CD4-positive, alpha-beta memory T cell (primary cell): ENCODE data around the gene FAM20C. TPM values are rescaled to one million over a fixed set of nuclear protein-coding genes. Genes with fewer than 3 reads are reported as not detected.
"Not testable (repeated sequence)": the region's sequence is repeated elsewhere in the genome, so short reads cannot be mapped to it uniquely, and the experiment has no call there.

Experiments
- CTCF ChIA-PET: fragments of 350-600 bp; sonication (Branson Sonifier 250); formaldehyde crosslinking; loops from one replicate; lab custom pipeline; 2021; ENCODE audit warnings: inconsistent platforms; ENCODE audit not compliant: partially characterized antibody; lab: Charles Lee
- POLR2A ChIA-PET: fragments of 350-600 bp; sonication (Branson Sonifier 250); formaldehyde crosslinking; loops from one replicate; lab custom pipeline; 2021; ENCODE audit not compliant: partially characterized antibody; lab: Charles Lee
- DNase-seq, 5 donors: peaks; one replicate each; pipeline versions ENCODE4 v3.0.0 to v3.0.0-alpha.2; 2020 to 2022; ENCODE audit warnings: mixed read lengths in 1 of 5
- H3K27ac ChIP-seq: one replicate; pipeline ENCODE4 v1.7.0; 2013; ENCODE audit warnings: low read depth, low read length
- H3K27me3 ChIP-seq: 2 replicates; pipeline ENCODE4 v1.7.0; 2013; ENCODE audit warnings: mild to moderate bottlenecking, low read length, moderate library complexity; ENCODE audit not compliant: insufficient read depth
- H3K36me3 ChIP-seq: 2 replicates; pipeline ENCODE4 v1.7.0; 2013; ENCODE audit warnings: mild to moderate bottlenecking, low read length, moderate library complexity; ENCODE audit not compliant: insufficient read depth
- H3K4me1 ChIP-seq: 2 replicates; pipeline ENCODE4 v1.7.0; 2013; ENCODE audit warnings: mild to moderate bottlenecking, low read length, moderate library complexity; ENCODE audit not compliant: insufficient read depth
- H3K4me3 ChIP-seq, 2 donors: one replicate each; pipeline ENCODE4 v1.7.0; 2013; ENCODE audit warnings: low read length in 2 of 2, mild to moderate bottlenecking in 1 of 2
- H3K9me3 ChIP-seq, 2 donors: one replicate each; pipeline ENCODE4 v1.7.0; 2013; ENCODE audit warnings: low read length in 2 of 2, control low read depth in 1 of 2; ENCODE audit not compliant: control insufficient read depth in 1 of 2
- H3K27ac Mint-ChIP-seq, 7 donors: one replicate each; pipeline ENCODE4 v1.8.0; 2020 to 2021; ENCODE audit warnings: mixed read lengths in 7 of 7, mild to moderate bottlenecking in 6 of 7, inconsistent platforms in 3 of 7, moderate library complexity in 3 of 7
- H3K27me3 Mint-ChIP-seq, 2 donors: one replicate each; pipeline ENCODE4 v1.8.0; 2020 to 2021; ENCODE audit warnings: mixed read lengths in 2 of 2
- H3K36me3 Mint-ChIP-seq, 2 donors: one replicate each; pipeline ENCODE4 v1.8.0; 2020 to 2021; ENCODE audit warnings: mixed read lengths in 2 of 2, inconsistent platforms in 1 of 2, mild to moderate bottlenecking in 1 of 2
- H3K4me1 Mint-ChIP-seq, 4 donors: one replicate each; pipeline ENCODE4 v1.8.0; 2020 to 2021; ENCODE audit warnings: mixed read lengths in 4 of 4, mild to moderate bottlenecking in 1 of 4
- H3K4me3 Mint-ChIP-seq, 8 donors: one replicate each; pipeline ENCODE4 v1.8.0; 2020 to 2021; ENCODE audit warnings: mixed read lengths in 8 of 8, mild to moderate bottlenecking in 7 of 8, moderate library complexity in 6 of 8, inconsistent platforms in 3 of 8
- H3K9me3 Mint-ChIP-seq, 8 donors: one replicate each; pipeline ENCODE4 v1.8.0; 2020 to 2021; ENCODE audit warnings: mixed read lengths in 8 of 8, mild to moderate bottlenecking in 5 of 8, inconsistent platforms in 3 of 8, moderate library complexity in 1 of 8
- intact Hi-C: fragments of 100-400 bp; cut with micrococcal nuclease; formaldehyde crosslinking; loops from one replicate; pipeline ENCODE4 v1.15.1; 2023
- polyA plus RNA-seq, 2 donors: library from polyadenylated mRNA; unstranded; fragments of 300-500 nt; fragmentation: Illumina TruSeq; gene quantifications; one replicate each; pipeline ENCODE4 v1.2.3, GENCODE V29; 2021
- total RNA-seq, 2 experiments: library from RNA; stranded (reverse); gene quantifications; one replicate each; pipeline ENCODE4 v1.2.3, GENCODE V29; 2021

Gene FAM20C
- total and polyA plus RNA-seq, 4 experiments from 2014 or later: 4.7 to 7.8 TPM; not detected in 2

GRCh38 chr7:178444-178843, 13.9 kb upstream of the FAM20C start:
- H3K36me3 Mint-ChIP-seq: no peaks in the 10 kb centered on the region
- Histone ChIP-seq H3K27me3 (no peaks in the 10 kb centered on the region), H3K36me3 (no peaks in the 10 kb centered on the region), H3K9me3 (no peaks in the 10 kb centered on the region), H3K4me3 (no peak overlapping the region), H3K27ac (no peak overlapping the region), H3K4me1 (no peaks in the 10 kb centered on the region)
- intact Hi-C loops: no loop called here
- no peaks in the 10 kb centered on the region for H3K4me1 Mint-ChIP-seq
- no peak overlapping the region for H3K4me3 Mint-ChIP-seq
- H3K9me3 Mint-ChIP-seq: peaks cover 0 to 2% (median 0%) of the 10 kb centered on the region in 8 donors
- POLR2A ChIA-PET: no interaction called here
- H3K27ac Mint-ChIP-seq: no peak overlapping the region
- DNase-seq: no peak
- CTCF ChIA-PET: no interaction called here
- peaks cover 2 to 6% of the 10 kb centered on the region in 2 donors for H3K27me3 Mint-ChIP-seq

GRCh38 chr7:179209-179681, 13.1 kb upstream of the FAM20C start:
- no peaks in the 10 kb centered on the region for H3K36me3 ChIP-seq
- H3K9me3 ChIP-seq: no peaks in the 10 kb centered on the region
- H3K27me3 ChIP-seq: no peaks in the 10 kb centered on the region
- no peak overlapping the region for H3K4me3 ChIP-seq
- H3K4me1 ChIP-seq: no peaks in the 10 kb centered on the region
- H3K36me3 Mint-ChIP-seq: no peaks in the 10 kb centered on the region
- peaks cover 0 to 2% (median 0%) of the 10 kb centered on the region in 8 donors for H3K9me3 Mint-ChIP-seq
- DNase-seq: no peak
- H3K27ac Mint-ChIP-seq: no peak overlapping the region
- POLR2A ChIA-PET: no interaction called here
- no peak overlapping the region for H3K4me3 Mint-ChIP-seq
- CTCF ChIA-PET: no interaction called here
- H3K27me3 Mint-ChIP-seq: peaks cover 2 to 6% of the 10 kb centered on the region in 2 donors
- intact Hi-C loops: no loop called here
- H3K4me1 Mint-ChIP-seq: no peaks in the 10 kb centered on the region
- no peak overlapping the region for H3K27ac ChIP-seq

- intact Hi-C loops: no loop called here
- POLR2A ChIA-PET: no interaction called here
- H3K27me3 Mint-ChIP-seq: peaks cover 2 to 6% of the 10 kb centered on the region in 2 donors
Measured at GRCh38 chr7:179948-180694, 12.2 kb upstream of the FAM20C start.

GRCh38 chr7:181738-182137, 10.6 kb upstream of the FAM20C start:
- Histone ChIP-seq H3K27ac (no peak overlapping the region), H3K27me3 (no peaks in the 10 kb centered on the region), H3K4me1 (no peaks in the 10 kb centered on the region), H3K36me3 (no peaks in the 10 kb centered on the region), H3K9me3 (no peaks in the 10 kb centered on the region), H3K4me3 (no peak overlapping the region)
- Mint-ChIP-seq H3K27ac (no peak overlapping the region), H3K4me1 (no peaks in the 10 kb centered on the region), H3K27me3 (peaks cover 1 to 2% of the 10 kb centered on the region in 2 donors), H3K36me3 (no peaks in the 10 kb centered on the region), H3K9me3 (peaks cover 0 to 2% (median 0%) of the 10 kb centered on the region in 8 donors), H3K4me3 (no peak overlapping the region)
- ChIA-PET CTCF (no interaction called here), POLR2A (no interaction called here)
- intact Hi-C loops: no loop called here
- no peak for DNase-seq

More at GRCh38 chr7:179948-180694, 12.2 kb upstream of the FAM20C start:
- Histone ChIP-seq H3K27ac (no peak overlapping the region), H3K9me3 (no peaks in the 10 kb centered on the region), H3K4me3 (no peak overlapping the region), H3K4me1 (no peaks in the 10 kb centered on the region), H3K27me3 (no peaks in the 10 kb centered on the region), H3K36me3 (no peaks in the 10 kb centered on the region)
- DNase-seq: no peak
- Mint-ChIP-seq H3K9me3 (peaks cover 0 to 2% (median 0%) of the 10 kb centered on the region in 8 donors), H3K4me1 (no peaks in the 10 kb centered on the region), H3K27ac (no peak overlapping the region), H3K4me3 (no peak overlapping the region), H3K36me3 (no peaks in the 10 kb centered on the region)
- CTCF ChIA-PET: no interaction called here

GRCh38 chr7:182502-182901, 9.9 kb upstream of the FAM20C start:
- H3K27me3 Mint-ChIP-seq, CTCF ChIA-PET, H3K4me1 Mint-ChIP-seq, H3K27ac Mint-ChIP-seq, H3K36me3 ChIP-seq, H3K27ac ChIP-seq, H3K4me3 Mint-ChIP-seq, intact Hi-C loops, H3K9me3 Mint-ChIP-seq, H3K27me3 ChIP-seq, H3K4me3 ChIP-seq, H3K4me1 ChIP-seq, H3K9me3 ChIP-seq, POLR2A ChIA-PET, H3K36me3 Mint-ChIP-seq, DNase-seq: not testable (repeated sequence)

GRCh38 chr7:183496-184292, 8.7 kb upstream of the FAM20C start:
- Mint-ChIP-seq H3K36me3 (no peaks in the 10 kb centered on the region), H3K4me1 (no peaks in the 10 kb centered on the region), H3K27me3 (peaks cover 1 to 2% of the 10 kb centered on the region in 2 donors), H3K4me3 (no peak overlapping the region), H3K27ac (no peak overlapping the region), H3K9me3 (no peaks in the 10 kb centered on the region)
- CTCF ChIA-PET: no interaction called here
- H3K27me3 ChIP-seq: no peaks in the 10 kb centered on the region
- no peaks in the 10 kb centered on the region for H3K9me3 ChIP-seq
- no peak overlapping the region for H3K4me3 ChIP-seq
- intact Hi-C loops: no loop called here
- H3K36me3 ChIP-seq: no peaks in the 10 kb centered on the region
- no peaks in the 10 kb centered on the region for H3K4me1 ChIP-seq
- DNase-seq: no peak
- H3K27ac ChIP-seq: no peak overlapping the region
- POLR2A ChIA-PET: no interaction called here
